ENCODE results near the gene GPR61. TPM values are rescaled to one million over a fixed set of nuclear protein-coding genes. Genes with fewer than 3 reads are reported as not detected.

The GPR61 gene
- total and polyA plus RNA-seq, 9 of the 15 experiments (the other 6 are each of a cell fraction or from before 2014, with no cell fraction given), result 0.04 to 1.1 (median 0.25) TPM; not detected in 4

- Histone ChIP-seq H3K4me1 (replicated peaks in 1 of 2; ENCODE audit: control insufficient read depth in 2 of 2, insufficient read depth in 2 of 2, low read length in 2 of 2) (peaks cover 9 to 14% of the 10 kb centered on the region in 2 experiments; a peak in 4 of 5 replicates), H3K36me3 (ENCODE audit: control insufficient read depth, insufficient read depth, low read length) (no peaks in the 10 kb centered on the region), H3K4me2 (ENCODE audit: insufficient read depth, low read length) (no peak overlapping the region), H3K27ac (ENCODE audit: extremely low read depth, low read depth, low read length) (no peak overlapping the region), H3K79me2 (ENCODE audit: control insufficient read depth, insufficient read depth, low read length) (no peaks in the 10 kb centered on the region), H4K20me1 (replicated peaks; ENCODE audit: control insufficient read depth, insufficient read depth, low read length) (no peaks in the 10 kb centered on the region), H3K9me3 (replicated peaks; ENCODE audit: control insufficient read depth, insufficient read depth, low read depth, low read length) (no peaks in the 10 kb centered on the region), H3K27me3 (ENCODE audit: control insufficient read depth in 2 of 2, insufficient read depth in 2 of 2, low read length in 2 of 2) (peaks cover 15 to 26% of the 10 kb centered on the region in 2 experiments), H2AFZ (ENCODE audit: low read depth, low read length) (no peak overlapping the region), H3K4me3 (no peak overlapping the region), H3K9me1 (ENCODE audit: control insufficient read depth, insufficient read depth, low read length) (no peaks in the 10 kb centered on the region), H3K9ac (ENCODE audit: insufficient read depth in 1 of 2, low read depth in 2 of 2, low read length in 2 of 2) (peak overlapping the region in 1 of 2 experiments; percentile 61; a peak in 2 of 4 replicates)
- WGBS (ENCODE audit: insufficient coverage, low coverage, missing lambda C conversion rate), result 59% methylated on average over 13 of the region's 13 CpGs
- no TSS peak for BruUV-seq (replicated peaks)
- DNase-seq (ENCODE audit: extremely low read depth in 1 of 4, low spot score in 3 of 4), result no peak
- intact Hi-C loops (cut with micrococcal nuclease), result loop anchor here (5.0 to 10.0 kb wide), 2 partner anchors 108 to 416 kb away; partner anchors contain the start of gene ELAPOR1
- CTCF ChIA-PET (ENCODE audit: low intra/inter-chr PET ratio), result interaction anchor here (3.7 to 5.3 kb wide), 3 partner anchors 30 to 268 kb away, joined by 32 to 131 read pairs (median 84); partner anchors contain the start of gene CYB561D1
- in situ Hi-C loops (cut with MboI), result loop anchor here (5.0 kb wide), 2 partner anchors 33 to 268 kb away; no protein-coding TSS in a partner anchor
- POLR2A ChIA-PET, result interaction anchor here (0.6 to 4.9 kb wide), 9 partner anchors 11 to 316 kb away, joined by 3 to 21 read pairs (median 11); partner anchors contain the start of genes ATXN7L2 and GNAI3
- no peak for ATAC-seq
- no peak for FAIRE-seq
- no peak for TF ChIP-seq EP400 (IDR thresholded peaks at IDR 0.05)
- no peak for TF ChIP-seq SIN3B (IDR thresholded peaks at IDR 0.05; ENCODE audit: low read depth)
- no peak for TF ChIP-seq TBL1XR1 (IDR thresholded peaks at IDR 0.05; ENCODE audit: low read length in 2 of 2)
- TF ChIP-seq SPI1 (IDR thresholded peaks at IDR 0.05; ENCODE audit: borderline replicate concordance, low read depth, low read length), result 0 out of 2 replicates have a peak, but pooled peaks have one; percentile 2
Observed at GRCh38 chr1:109530457-109531087, 9.1 kb upstream of the GPR61 start.

Data from K562 (cell line).